ENCODE results near the gene CKAP5. TPM values are rescaled to one million over a fixed set of nuclear protein-coding genes. Genes with fewer than 3 reads are reported as not detected.
A peak's percentile ranks its signal among the peaks of the same experiment; 100 is the strongest.

Gene CKAP5
- polyA plus RNA-seq, 5 donors: 62.4 to 138 (median 99.3) TPM

DNA sequence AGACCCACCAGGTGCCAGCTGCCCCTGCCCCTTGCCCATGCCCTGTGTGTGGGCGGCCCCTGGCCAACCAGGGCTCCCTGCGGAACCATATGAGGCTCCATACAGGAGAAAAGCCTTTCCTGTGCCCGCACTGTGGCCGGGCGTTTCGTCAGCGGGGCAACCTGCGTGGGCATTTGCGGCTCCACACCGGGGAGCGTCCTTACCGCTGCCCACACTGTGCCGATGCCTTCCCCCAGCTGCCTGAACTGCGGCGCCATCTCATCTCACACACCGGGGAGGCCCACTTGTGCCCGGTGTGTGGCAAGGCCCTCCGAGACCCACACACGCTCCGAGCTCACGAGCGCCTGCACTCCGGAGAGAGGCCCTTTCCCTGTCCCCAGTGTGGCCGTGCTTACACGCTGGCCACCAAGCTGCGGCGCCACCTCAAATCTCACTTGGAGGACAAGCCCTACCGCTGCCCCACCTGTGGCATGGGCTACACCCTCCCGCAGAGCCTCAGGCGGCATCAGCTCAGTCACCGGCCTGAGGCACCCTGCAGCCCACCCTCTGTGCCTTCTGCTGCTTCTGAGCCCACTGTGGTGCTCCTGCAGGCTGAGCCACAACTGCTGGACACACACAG lies 140.9 kb downstream of the CKAP5 start:
- DNase-seq: no peak

DNA sequence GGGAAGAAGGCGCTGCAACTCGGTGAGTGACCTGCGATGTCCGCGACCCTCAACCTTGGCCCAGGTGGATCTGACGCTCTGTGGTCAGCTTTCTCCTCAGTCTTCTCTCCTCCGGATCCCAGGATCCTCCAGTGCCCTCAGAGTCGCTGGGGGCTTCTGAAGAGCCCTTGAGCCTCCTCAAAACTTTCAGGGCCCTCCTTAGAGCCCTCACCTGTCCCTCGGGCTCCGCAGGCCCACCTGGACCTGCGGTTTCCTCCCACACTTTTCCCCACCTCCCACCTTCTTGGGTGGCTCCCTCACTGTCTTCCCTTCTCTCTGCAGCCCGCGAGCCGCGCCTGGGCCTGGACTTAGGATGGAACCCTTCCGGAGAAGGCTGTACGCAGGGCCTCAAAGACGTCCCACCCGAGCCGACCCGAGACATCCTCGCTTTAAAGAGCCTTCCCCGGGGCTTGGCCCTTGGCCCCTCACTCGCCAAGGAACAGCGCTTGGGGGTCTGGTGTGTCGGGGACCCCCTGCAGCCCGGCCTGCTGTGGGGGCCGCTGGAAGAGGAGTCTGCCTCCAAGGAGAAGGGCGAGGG lies 144.9 kb downstream of the CKAP5 start:
- DNase-seq: no peak

DNA sequence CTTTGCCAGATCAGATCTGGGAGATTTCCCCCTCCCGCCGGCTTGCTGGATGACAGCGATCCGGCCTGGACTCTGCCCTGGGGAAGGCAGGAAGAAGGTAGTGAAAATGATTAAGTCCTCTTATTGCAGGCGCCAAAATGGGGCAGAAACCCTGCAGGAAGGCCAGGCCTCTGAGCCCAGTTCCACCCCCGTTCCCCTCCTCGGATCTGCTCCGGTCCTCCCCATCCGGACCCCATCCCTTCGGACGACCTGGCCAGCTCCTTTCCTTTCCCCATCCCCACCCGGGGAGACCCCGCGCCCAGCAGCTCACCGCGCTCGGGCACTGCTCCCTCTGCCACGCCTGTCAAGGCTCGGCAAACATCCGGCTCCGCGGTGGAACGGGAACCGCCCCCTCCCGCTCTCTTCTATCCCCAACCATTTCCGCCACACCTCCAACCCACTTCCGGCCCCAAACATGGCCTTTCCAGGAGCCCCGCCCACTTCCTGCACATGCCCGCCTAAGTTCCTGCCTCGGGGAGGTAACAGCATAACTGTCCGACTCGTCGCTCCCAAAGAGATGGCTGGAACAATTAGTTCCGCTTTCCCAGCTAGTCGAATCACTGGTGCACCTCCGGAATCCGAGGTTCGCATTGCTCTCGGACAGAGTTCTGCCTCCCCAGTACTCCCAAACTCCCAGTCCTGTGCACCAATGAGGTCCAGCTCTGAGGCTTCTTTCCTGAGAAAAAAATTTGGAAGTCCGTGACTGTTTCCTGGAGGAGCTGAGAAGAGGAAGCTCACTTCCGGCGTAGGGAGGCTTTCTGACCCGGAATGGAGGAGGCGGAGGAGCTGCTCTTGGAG lies 145.6 kb downstream of the CKAP5 start, which contains the start of the genes ARHGAP1 and ZNF408:
TSS of gene ARHGAP1 (minus strand) at position 379 of the 837 bp plus-strand sequence. CDS start 4,512 bp downstream, outside the sequence.
TSS of gene ZNF408 (plus strand) at position 791 of the 837 bp plus-strand sequence. CDS start at position 808, 17 bp downstream.
- peak; percentile 98 for DNase-seq

- no peak for DNase-seq
Observed at GRCh38 chr11:46698597-46698996, 147.5 kb downstream of the CKAP5 start.

DNA sequence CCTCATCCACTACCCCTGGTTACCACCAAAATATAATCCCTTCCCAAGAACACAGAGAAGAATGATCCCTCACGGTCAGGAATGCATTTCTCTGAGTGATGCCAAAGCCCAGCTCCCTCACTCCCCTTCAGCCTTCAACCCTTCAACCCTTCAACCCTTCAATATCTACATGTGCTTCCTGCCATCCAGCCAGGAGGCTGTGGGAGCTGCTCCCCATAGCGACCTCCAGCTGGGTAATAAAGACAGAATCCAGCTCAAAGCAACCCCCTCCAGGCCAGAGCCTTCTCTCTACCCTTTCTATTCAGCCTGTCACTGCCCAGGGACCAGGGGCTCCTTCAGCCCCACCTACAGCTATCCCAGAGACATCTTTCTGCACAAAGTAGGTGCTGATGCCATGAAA lies 148.4 kb downstream of the CKAP5 start:
- DNase-seq: no peak

DNA sequence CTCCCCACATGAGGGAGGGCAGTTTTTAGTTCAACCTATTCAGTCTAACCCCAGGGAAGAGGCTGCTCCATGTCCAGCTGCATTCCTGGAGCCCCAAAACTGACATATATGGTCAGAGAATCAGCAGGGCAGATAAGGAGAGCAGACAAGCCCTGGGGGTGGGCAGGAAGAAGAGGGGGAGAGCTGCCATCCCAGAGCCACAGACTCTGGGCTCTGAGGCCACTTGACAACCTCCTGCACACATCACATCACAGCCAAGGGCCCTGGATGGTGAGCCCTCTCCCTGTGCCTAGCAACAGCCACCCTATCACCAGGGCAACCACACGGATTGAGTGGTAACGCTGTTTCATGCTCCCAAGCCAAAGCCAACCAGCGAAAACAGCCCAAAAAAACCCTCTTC lies 148.8 kb downstream of the CKAP5 start:
- DNase-seq: no peak

GRCh38 chr11:46696212-46696558 lies 149.9 kb downstream of the CKAP5 start:
- DNase-seq: no peak

DNA sequence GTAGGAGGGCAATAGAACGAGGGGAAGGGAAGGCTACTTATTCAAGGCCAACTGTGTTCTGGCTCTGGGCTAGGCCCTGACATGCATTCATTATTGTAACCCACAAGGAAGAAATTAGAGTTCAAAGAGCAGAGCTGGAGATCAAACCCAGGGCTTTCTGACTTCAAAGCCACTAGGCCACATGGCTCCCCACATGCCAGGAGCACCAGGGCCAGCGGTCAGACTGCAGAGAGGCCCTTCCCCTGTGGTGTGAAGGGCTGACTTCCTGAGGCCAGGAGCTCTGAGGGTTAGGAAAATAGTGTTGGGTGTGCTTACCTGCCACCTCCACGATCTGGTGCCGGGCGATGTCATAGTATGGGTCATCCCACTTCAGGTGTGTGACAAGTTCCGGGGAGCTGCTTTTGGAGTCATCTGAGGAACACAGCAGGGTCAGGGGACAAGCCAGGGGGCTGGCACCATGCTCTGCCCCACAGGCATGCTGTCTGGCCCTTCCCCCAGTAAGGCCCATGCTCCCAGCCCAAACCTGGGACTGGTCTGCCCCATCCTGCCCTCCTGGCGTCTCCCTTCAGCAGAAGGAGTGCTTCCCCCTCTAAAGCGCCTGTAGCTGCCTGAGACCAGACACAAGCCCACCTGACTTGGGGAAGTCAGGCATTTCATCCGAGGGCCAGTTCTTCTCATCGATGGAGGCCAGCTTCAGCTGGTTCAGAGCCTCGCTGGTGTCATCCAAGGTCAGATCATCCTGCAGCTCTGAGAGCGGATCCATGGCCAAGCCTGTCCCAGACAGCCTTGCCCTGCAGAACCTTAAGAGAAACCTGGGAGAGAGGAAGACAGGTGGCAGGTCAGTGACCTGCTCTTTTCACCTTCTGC lies 150.5 kb downstream of the CKAP5 start:
- no peak for DNase-seq

GRCh38 chr11:46694607-46695006 lies 151.5 kb downstream of the CKAP5 start:
- DNase-seq: no peak

- no peak for DNase-seq
Observed at GRCh38 chr11:46694072-46694471, 152.0 kb downstream of the CKAP5 start.

DNA sequence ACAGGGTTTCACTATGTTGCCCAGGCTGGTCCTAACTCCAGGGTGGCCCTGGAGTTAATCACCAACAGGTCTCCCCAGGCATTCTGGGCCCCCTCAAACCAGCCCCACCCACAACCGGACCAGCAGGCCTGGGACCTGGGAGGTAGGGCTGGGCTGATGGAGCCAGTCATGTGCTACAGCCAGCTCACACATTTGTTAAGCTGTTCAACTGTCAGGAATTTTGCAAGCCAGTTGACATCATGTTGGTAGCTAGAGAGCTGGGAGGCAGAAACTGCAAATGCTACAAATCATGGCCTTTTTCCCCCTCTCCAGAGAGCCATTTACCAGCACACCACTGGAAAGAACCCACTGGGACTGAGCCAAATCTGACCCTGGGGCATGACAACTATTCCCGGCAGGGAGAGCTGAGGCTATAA lies 152.5 kb downstream of the CKAP5 start:
- DNase-seq: no peak

Other genes with a start within 250 kb of the CKAP5 start
- 1 to 10 TPM; 2.5 to 3.7 (median 3.1) TPM for gene HARBI1, start 229.1 kb downstream of the CKAP5 start, polyA plus RNA-seq (ENCODE audit: insufficient read depth in 1 of 5, insufficient read length in 5 of 5, low replicate concordance in 1 of 5)
- 10 to 100 TPM; 47.6 to 56.6 (median 49.5) TPM for gene ATG13, start 228.7 kb downstream of the CKAP5 start, polyA plus RNA-seq (ENCODE audit: insufficient read depth in 1 of 5, insufficient read length in 5 of 5, low replicate concordance in 1 of 5)
- 10 to 100 TPM; 52.2 to 74.0 (median 60.2) TPM for gene ARHGAP1, start 145.7 kb downstream of the CKAP5 start, polyA plus RNA-seq (ENCODE audit: insufficient read depth in 1 of 5, insufficient read length in 5 of 5, low replicate concordance in 1 of 5)
- gene ZNF408, start 145.2 kb downstream of the CKAP5 start, polyA plus RNA-seq (ENCODE audit: insufficient read depth in 1 of 5, insufficient read length in 5 of 5, low replicate concordance in 1 of 5): 10 to 100 TPM in 3 of 5 donors, 1 to 10 TPM in 2; 8.7 to 12.5 (median 10.9) TPM
- 1 to 10 TPM in 1 of 5 donors, under 1 TPM in 1, not detected in 3; 0.09 to 2.1 TPM for gene F2, start 127.1 kb downstream of the CKAP5 start, polyA plus RNA-seq (ENCODE audit: insufficient read depth in 1 of 5, insufficient read length in 5 of 5, low replicate concordance in 1 of 5)
- 10 to 100 TPM; 20.1 to 36.0 (median 24.2) TPM for gene LRP4, start 72.3 kb upstream of the CKAP5 start, polyA plus RNA-seq (ENCODE audit: insufficient read depth in 1 of 5, insufficient read length in 5 of 5, low replicate concordance in 1 of 5)
- gene CSTPP1, start 90.5 kb upstream of the CKAP5 start, polyA plus RNA-seq (ENCODE audit: insufficient read depth in 1 of 5, insufficient read length in 5 of 5, low replicate concordance in 1 of 5): 10 to 100 TPM; 43.7 to 52.7 (median 50.9) TPM